GM21515 (cell line): ENCODE measurements around the gene ME2.
A peak's percentile ranks its signal among the peaks of the same experiment; 100 is the strongest.
"Not testable (repeated sequence)": the region's sequence is repeated elsewhere in the genome, so short reads cannot be mapped to it uniquely, and the experiment has no call there.

Experiments used
- ATAC-seq: cut with Tn5 transposase; IDR thresholded peaks from one replicate; pipeline ENCODE4 v1.9.1; 2021; ENCODE audit not compliant: unreplicated experiment

ME2 gene

DNA sequence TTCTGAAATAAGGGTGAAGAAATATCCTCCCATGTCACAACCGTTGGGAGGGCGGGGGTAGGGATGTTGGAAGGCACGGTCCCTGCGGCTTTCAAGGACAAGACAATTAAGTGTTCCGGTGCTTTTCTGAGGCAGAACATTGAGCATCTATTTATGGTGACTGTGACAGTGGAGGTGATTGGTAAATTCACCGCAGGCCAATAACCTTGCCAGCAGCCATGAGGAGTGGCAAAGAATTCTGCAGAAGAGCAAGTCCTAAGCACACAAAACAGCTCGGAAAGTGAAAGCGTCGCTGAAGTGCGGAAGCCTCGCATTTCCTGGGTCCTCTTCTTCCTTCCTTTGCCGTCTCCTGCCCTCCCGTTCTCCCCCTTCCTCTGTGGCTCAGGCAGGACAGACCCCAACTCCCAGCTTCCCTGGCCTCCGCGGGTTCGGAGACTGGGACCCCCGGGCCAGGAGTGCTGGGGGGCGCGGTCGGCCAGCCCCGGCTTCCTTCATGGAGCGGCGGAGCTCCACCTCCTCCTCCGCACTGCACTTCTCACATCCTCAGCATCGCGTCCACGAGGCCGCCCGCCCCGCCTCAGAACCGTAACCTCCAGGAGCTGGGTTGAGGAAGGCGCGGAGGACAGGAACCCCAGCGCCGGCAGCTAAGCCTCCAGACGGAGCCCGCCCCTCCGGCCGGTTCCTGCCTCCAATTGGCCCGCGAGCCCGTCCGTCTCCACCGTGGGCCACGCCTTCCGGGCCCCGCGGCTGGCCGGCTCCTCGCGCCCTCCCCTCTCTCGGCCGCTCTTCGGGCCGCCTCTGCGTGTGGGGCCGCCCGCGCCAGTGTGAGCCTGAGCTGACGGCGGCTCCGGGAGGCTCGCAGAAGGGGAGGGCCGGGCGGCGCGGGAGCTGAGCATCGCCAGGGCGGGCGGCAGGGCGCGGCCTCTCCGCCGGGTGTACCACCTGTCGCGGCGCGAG is at the start of gene ME2:
Gene ME2, plus strand, starts transcription at position 774 of the 957 bp plus-strand sequence. CDS start 16,703 bp downstream, outside the sequence.
- peak; percentile 95 for ATAC-seq

GRCh38 chr18:50829644-50830043 is 49.3 kb upstream of the ME2 start:
- no peak for ATAC-seq

DNA sequence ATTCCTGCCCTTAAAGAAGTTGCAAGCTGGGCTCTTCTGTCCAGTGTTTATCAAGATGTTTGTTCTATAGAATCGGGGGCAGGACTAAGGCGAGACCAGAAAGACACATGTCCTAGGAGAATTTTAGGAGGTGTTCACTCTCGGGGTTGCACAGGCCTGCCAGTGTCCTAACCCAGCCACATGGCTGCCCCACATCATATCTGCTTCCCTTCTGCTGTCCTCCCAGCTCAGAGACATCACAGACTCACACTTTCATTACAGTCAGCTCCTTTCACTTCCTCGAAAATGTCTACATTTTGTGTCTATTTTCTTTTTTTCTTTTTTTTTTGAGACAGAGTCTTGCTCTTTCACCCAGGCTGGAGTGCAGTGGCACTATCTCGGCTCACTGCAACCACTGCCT is 48.4 kb upstream of the ME2 start:
- peak; percentile 70 for ATAC-seq

- peak; percentile 64 for ATAC-seq
Observed at GRCh38 chr18:50832754-50833153, 46.2 kb upstream of the ME2 start.

GRCh38 chr18:50833496-50833895 is 45.4 kb upstream of the ME2 start:
- ATAC-seq: not testable (repeated sequence)

DNA sequence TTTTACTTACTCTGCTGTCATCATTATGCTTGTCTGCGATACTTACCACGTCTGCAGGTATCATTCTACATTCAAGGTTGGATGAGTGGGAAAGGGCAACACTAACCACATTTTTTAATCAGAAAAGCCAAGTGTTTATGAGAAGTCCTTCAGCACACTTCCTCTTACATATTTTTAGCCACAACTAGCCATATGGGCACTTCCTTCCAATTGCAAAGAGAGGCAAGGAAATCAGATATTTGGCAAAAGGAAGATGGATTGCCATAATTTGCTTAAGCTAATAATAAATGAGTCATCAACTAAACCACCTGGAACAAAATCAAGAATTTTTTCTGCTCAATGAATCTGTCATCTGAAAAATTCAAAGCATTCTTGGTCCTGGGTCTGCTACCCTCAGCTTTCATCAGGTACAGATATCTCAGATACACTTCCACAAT is 42.4 kb upstream of the ME2 start:
- no peak for ATAC-seq

- no peak for ATAC-seq
Observed at GRCh38 chr18:50839341-50839740, 39.6 kb upstream of the ME2 start.

DNA sequence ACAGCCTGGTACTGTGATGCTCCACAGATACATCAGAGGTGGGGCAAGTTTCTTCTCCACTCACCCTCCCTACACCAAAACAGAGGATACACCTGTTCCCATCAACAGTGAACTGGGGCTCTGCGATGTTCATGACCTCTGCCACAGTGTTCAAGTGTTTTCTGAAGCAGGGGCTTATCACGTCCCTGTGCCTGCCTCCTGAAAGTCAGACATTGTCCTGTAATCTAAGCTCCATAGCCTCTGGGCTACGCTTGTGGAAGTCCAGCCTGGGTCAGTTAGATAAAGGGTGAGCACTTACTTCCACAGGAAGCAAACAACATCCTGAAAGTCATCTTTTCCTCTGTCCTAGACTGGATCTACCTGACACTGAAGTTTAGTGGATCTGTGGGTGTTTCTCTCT is 38.9 kb upstream of the ME2 start:
- no peak for ATAC-seq

DNA sequence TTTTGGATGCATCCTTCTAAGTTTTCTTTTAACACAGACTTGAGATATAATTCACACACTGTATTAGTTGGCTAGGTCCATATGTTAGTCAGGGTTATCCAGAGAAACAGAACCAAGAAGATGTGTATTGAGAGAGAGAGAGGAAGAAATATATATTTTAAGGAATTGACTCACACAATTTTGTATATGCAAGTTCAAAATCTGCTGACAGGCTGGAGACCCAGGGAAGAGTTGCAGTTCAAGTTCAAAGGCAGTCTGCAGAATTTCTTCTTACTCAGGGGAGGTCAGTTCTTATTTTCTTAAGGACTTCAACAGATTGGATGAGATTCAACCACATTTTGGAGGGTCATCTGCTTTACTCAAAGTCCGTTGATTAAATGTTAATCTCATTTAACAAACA is 36.1 kb upstream of the ME2 start:
- ATAC-seq: no peak

DNA sequence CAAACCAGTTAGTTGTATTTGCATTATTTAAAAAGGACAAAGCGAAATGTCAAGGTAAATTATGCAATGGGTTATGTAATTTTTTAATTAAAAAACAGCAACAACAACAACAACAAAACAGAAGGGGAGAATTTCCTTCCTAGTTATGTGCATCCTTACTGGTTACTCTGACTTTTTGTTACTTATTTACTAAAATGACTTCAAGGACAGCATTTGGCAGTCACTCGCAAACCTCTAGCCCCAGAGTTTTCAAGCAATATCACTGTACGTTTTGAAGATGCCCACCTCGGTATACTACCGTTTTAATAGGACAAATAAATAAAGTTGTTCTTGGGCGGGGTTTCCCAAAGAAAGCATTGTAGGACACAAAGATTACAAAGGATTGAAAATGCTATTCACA is 34.4 kb upstream of the ME2 start:
- ATAC-seq: no peak

DNA sequence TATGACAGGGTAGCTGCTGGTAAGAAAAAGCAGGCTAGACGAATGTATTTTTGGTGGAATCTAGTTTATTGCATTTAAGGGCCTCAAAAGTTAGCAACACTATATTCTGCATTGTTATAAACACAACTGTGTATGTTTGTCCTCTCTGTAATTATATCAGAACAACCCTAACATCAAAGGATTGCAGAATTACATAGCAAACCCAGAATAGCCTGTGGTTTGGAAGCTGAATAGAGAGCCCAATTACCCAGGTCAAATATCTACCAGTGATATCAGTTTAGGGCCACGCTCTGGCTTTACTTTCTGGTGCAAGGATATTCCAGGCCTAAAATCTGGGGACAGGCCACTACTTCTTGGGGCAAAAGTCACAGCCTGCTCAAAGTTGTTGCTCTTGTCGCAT is 34.0 kb upstream of the ME2 start:
- ATAC-seq: no peak

- no peak for ATAC-seq
Observed at GRCh38 chr18:50847192-50847591, 31.7 kb upstream of the ME2 start.

- ATAC-seq: no peak
Observed at GRCh38 chr18:50848061-50848551, 30.8 kb upstream of the ME2 start.

- no peak for ATAC-seq
Observed at GRCh38 chr18:50848991-50849390, 29.9 kb upstream of the ME2 start.

DNA sequence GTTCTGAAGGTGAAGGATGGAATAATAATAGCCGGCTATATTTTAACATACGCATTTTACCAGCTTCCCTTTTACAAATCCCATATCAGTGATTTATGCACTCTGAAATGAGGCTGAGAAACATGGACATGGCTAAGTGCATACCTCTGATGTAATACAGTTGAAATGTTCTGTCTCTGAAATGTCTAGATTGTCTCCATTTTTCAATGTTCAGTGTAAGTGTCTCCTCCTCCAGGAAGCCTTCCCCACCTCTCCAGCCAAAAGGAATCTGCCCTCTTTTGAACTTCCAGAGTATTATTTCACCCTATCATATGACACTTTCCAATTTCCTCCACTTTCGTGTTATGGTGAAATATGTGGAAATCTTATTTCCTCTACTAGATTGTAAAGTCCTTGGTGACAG is 29.5 kb upstream of the ME2 start:
- no peak for ATAC-seq

DNA sequence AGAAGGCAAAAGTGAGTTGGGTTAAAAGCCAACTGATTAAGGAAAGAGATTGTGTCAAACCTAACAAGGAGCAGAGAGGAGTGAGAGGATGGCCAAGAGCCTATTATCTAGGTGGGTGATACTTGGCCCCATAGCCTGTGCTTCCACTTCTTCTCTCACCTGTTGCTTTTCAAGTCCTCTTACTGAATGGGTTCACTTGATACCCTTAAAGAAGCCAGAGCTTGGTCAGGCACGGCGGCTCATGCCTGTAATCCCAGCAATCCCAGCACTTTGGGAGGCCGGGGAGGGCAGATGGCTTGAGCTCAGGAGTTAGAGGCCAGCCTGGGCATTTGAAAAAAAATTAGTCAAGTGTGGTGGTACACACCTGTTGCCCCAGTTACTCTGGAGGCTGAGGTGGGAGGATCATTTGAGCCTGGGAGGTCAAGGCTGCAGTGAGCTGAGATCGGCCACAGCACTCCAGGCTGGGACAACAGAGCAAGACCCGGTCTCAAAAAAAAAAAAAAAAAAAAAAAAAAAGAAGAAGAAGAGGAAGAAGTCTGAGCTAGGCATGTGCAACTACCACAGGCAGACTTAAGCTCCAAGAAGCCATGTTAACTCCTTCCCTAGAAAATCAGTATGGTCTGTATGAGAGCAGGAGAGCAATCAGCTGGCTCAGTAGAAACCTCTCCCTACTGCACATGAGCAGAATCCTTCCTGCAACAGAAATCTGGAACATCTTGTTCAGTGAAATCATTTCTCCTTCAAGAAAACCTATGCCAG is 28.4 kb upstream of the ME2 start:
- ATAC-seq: no peak

- no peak for ATAC-seq
Observed at GRCh38 chr18:50853863-50854271, 25.1 kb upstream of the ME2 start.

DNA sequence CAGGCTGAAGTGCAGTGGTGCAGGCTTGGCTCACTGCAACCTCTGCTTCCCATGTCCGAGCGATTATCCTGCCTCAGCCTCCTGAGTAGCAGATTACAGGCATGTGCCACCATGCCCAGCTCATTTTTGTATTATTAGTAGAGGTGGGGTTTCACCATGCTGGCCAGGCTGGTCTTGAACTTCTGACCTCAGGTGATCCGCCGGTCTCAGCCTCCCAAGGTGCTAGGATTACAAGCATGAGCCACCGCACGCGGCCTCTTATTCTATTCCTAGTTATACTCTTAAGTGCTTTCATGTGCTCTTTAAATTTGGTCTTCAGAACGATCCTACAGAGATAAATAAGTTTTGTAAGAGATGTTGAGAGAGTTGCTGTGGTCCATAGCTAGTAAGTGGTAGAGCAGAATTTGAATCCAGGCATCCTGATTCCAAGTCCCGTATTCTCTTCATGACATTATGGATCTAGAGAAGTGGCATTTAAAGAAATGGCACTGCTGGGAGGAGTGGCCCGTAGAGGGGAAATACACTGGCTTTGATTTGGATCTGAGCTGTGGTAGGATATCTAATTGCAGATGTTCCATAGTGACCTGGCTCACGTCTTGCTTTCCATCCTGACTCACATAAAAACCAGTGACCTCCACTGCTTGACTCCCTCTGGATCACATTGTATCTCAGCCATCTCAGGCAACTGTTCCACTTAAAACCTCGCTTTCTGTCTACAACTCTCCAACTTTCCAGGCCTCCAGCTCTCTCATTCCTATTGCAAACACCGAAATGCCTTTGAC is 22.8 kb upstream of the ME2 start:
- ATAC-seq: no peak

DNA sequence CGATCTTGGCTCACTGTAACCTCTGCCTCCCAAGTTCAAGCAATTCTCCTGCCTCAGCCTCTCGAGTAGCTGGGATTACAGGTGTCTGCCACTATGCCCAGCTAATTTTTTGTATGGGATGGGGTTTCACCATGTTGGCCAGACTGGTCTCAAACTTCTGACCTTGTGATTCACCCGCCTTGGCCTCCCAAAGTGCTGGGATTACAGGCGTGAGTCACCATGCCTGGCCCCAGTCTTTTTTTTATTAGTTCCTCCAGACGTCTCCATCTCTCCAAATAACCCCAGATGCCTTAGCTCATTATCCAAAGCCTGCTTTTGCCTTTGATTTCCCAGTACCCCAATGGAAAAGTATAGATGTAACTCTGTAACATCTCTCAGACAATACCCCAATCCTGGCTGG is 21.8 kb upstream of the ME2 start:
- ATAC-seq: not testable (repeated sequence)

DNA sequence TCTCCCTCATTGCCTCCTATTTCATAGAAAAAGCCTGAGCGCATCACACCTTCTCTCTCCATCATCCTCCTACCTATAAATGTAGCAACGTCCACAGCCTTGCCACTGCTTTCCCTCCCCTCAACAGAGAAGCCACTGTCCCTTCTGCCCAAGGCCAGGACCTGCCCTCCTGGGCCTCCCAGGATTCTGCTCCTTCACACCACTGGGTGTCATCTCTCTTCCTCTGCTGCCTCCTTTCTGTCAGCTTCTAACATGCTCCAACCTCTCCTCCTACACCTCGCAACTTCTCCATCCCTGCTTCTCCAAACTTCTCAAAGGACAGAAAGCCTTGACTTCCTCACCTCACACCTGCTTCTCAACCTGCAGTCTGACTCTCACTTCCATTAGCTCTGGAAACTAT is 21.2 kb upstream of the ME2 start:
- ATAC-seq: no peak
